ENCODE measurements around the gene HOXB4.

HOXB4 gene

DNA sequence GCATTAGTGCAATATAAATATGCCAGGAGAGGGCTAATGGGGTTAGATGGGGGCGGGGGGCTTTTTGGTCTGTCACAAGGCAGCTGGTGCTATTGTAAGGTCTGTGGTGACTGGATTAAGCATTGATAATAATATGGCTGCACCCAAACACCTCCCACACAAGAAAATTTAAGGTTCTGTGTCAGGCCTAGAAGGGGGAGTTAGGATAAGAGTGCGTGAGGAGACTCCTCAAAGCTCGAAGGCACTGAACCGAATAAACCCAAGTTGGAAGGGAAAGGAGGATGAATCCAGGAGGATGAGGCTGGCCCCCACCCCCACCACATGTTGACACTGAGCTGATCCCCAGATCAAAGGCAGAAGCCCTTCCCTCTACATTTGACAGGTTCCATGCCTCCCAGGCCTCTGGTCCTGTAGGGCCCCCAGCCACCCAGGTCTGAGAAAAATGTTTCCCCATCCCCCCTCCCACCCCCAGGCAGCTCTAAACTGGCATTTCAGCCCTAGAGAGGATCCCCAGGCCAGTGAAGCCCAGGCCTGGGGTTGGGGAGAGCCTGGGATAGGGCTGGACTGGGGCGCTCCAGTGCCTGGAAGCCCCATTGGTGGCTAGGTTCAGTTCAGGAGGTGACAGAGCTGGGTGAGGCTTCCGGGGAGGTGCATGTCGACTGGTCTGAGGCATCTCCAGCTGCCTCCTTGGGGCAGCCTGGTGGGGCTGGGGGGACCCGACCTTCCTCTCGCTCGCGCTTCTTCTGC, 49.0 kb downstream of the HOXB4 start:
- no peak for DNase-seq (ENCODE audit: low read depth in 2 of 2)

GRCh38 chr17:48528153-48528935, 49.8 kb downstream of the HOXB4 start:
- no peak for DNase-seq (ENCODE audit: low read depth in 2 of 2)

DNA sequence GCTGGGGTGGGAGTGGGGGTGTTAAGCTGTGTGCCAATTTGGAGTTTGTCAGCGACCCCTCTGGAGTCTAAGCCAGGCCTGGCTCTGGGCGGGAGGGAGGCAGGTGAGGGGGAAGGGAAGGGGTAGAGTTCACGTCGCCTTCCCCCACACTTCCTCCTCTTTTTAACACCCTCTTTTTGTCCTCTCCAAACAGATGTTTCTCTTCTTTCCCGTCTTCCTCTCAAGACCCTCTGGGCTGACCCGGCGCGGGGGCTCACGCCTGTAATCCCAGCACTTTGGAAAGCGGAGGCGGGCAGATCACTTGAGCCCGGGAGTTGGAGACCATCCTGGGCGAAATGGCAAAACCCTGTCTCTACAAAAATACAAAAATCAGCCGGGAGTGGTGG, 50.6 kb downstream of the HOXB4 start:
- DNase-seq (ENCODE audit: low read depth in 2 of 2), result no peak

GRCh38 chr17:48526608-48527546, 51.3 kb downstream of the HOXB4 start:
- DNase-seq (ENCODE audit: low read depth in 2 of 2), result no peak
